ENCODE data around the gene COL6A2. TPM values are rescaled to one million over a fixed set of nuclear protein-coding genes. Genes with fewer than 3 reads are reported as not detected.

COL6A2 gene
- polyA plus RNA-seq, 1 of the 3 experiments (the other 2 are of a cell fraction) = 108 TPM

- no peak for DNase-seq
- CTCF ChIA-PET = interaction anchor here (1.0 to 1.4 kb wide), 4 partner anchors 9 to 16 kb away, joined by 3 to 8 read pairs (median 4); no protein-coding TSS in a partner anchor
- POLR2A ChIA-PET = no interaction called here
- WGBS (ENCODE audit: low lambda C conversion rate) = 93% methylated on average over 11 of the region's 12 CpGs
- H3K27me3 ChIP-seq (ENCODE audit: insufficient read depth) = no peaks in the 10 kb centered on the region
- no peaks in the 10 kb centered on the region for H3F3A ChIP-seq (replicated peaks; ENCODE audit: insufficient read depth)
- no peak overlapping the region for H3K4me3 ChIP-seq (ENCODE audit: low read depth in 2 of 2, low read length in 1 of 2)
- H3K9me3 ChIP-seq = no peaks in the 10 kb centered on the region
- H3K4me1 ChIP-seq (ENCODE audit: control insufficient read depth in 1 of 2, insufficient read depth in 2 of 2, low read depth in 1 of 2, low read length in 1 of 2) = no peaks in the 10 kb centered on the region
- H3K36me3 ChIP-seq (replicated peaks in 1 of 2; ENCODE audit: control insufficient read depth in 1 of 2, insufficient read depth in 2 of 2, low read length in 1 of 2) = no peaks in the 10 kb centered on the region
- no peaks in the 10 kb centered on the region for H4K20me1 ChIP-seq (ENCODE audit: insufficient read depth)
- H3K9ac ChIP-seq = no peak overlapping the region
- H3K9me2 ChIP-seq = no peaks in the 10 kb centered on the region
- H3K79me2 ChIP-seq (ENCODE audit: insufficient read depth) = no peaks in the 10 kb centered on the region
- H3K4me2 ChIP-seq = no peak overlapping the region
- H3K27ac ChIP-seq (ENCODE audit: low read depth in 2 of 2, low read length in 1 of 2) = no peak overlapping the region
- H2AFZ ChIP-seq (ENCODE audit: low read depth) = no peak overlapping the region
- TF ChIP-seq USF1 (IDR thresholded peaks at IDR 0.05; ENCODE audit: borderline replicate concordance, low read depth) (no peak), EZH2phosphoT487 (IDR thresholded peaks at IDR 0.05; ENCODE audit: borderline replicate concordance, low read depth) (no peak), JUND (IDR thresholded peaks at IDR 0.05) (no peak), TAF1 (IDR thresholded peaks at IDR 0.05; ENCODE audit: borderline replicate concordance, low read depth, low read length) (no peak), FOSL2 (IDR thresholded peaks at IDR 0.05; ENCODE audit: borderline replicate concordance, low read depth) (no peak), FOXM1 (IDR thresholded peaks at IDR 0.05; ENCODE audit: low read depth) (no peak), TCF12 (IDR thresholded peaks at IDR 0.05) (no peak)
Measured at GRCh38 chr21:46159390-46159789, 61.5 kb downstream of the COL6A2 start.

DNA sequence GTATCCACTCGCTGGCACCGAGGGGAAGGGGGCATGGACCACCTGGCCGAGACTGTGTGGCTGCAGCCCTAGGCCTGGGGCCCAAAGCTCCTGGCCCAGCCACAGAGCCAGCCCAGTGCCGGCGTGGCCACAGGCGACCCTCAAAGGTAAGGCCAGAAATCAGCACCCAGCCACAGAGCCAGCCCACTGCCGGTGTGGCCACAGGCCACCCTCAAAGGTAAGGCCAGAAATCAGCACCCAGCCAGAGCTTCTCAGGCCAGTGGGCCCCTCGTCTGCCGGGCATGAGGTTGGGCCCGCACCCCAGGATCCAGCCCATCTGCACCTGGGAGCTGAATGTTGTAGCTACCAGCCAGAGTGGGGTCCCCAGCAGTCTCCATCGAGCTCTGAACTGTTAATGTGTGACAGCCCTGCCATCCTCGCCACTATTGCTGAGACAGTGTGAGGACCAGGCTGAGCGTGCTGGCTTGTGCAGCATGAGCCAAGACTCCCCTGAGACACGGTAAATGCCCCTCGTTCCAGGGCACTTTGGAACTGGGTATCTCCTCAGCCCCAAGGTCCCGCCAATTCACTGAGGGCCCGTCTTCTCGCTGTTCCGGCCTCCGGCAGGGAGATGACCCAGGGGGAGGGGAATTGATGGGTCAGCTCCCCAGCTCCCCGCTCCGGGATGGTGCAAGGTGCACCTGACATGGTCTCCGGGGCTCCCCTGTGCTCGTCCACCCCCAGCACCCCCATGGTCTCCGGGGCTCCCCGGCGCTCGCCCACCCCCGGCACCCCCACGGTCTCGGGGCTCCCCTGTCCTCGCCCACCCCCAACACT is 62.1 kb downstream of the COL6A2 start:
- H3K79me2 ChIP-seq (ENCODE audit: insufficient read depth) = no peaks in the 10 kb centered on the region
- no peak overlapping the region for H3K9ac ChIP-seq
- H3K27me3 ChIP-seq (ENCODE audit: insufficient read depth) = no peaks in the 10 kb centered on the region
- POLR2A ChIA-PET = no interaction called here
- 81% methylated on average over 14 of the region's 32 CpGs for WGBS (ENCODE audit: low lambda C conversion rate)
- H4K20me1 ChIP-seq (ENCODE audit: insufficient read depth) = no peaks in the 10 kb centered on the region
- no peak overlapping the region for H3K27ac ChIP-seq (ENCODE audit: low read depth in 2 of 2, low read length in 1 of 2)
- H2AFZ ChIP-seq (ENCODE audit: low read depth) = no peak overlapping the region
- H3K4me1 ChIP-seq (ENCODE audit: control insufficient read depth in 1 of 2, insufficient read depth in 2 of 2, low read depth in 1 of 2, low read length in 1 of 2) = no peaks in the 10 kb centered on the region
- no peak overlapping the region for H3K4me2 ChIP-seq
- H3K36me3 ChIP-seq (replicated peaks in 1 of 2; ENCODE audit: control insufficient read depth in 1 of 2, insufficient read depth in 2 of 2, low read length in 1 of 2) = no peaks in the 10 kb centered on the region
- no peak overlapping the region for H3K4me3 ChIP-seq (ENCODE audit: low read depth in 2 of 2, low read length in 1 of 2)
- no peaks in the 10 kb centered on the region for H3K9me3 ChIP-seq
- H3K9me2 ChIP-seq = no peaks in the 10 kb centered on the region
- no peaks in the 10 kb centered on the region for H3F3A ChIP-seq (replicated peaks; ENCODE audit: insufficient read depth)
- TF ChIP-seq RCOR1 (IDR thresholded peaks at IDR 0.05; ENCODE audit: low read length) = no peak
- no peak for TF ChIP-seq MEF2A (IDR thresholded peaks at IDR 0.05; ENCODE audit: borderline replicate concordance, low read depth)
- no peak for TF ChIP-seq RXRA (IDR thresholded peaks at IDR 0.05; ENCODE audit: borderline replicate concordance, low read depth)
- no peak for TF ChIP-seq RFX5 (IDR thresholded peaks at IDR 0.05; ENCODE audit: low read length)
- TF ChIP-seq SIN3A (IDR thresholded peaks at IDR 0.05; ENCODE audit: borderline replicate concordance, low read depth, low read length) = no peak
- no peak for TF ChIP-seq SMC3 (IDR thresholded peaks at IDR 0.05; ENCODE audit: low read depth, low read length)
- no peak for TF ChIP-seq POLR2AphosphoS5 (IDR thresholded peaks at IDR 0.05; ENCODE audit: low read depth, low read length)
- DNase-seq = no peak
- CTCF ChIA-PET = interaction anchor here (0.7 to 1.4 kb wide), 4 partner anchors 11 to 69 kb away, joined by 3 to 5 read pairs (median 4); partner anchors contain the start of gene LSS

Measured in SK-N-SH (cell line).